Head of caudate nucleus (tissue), 42 donors: ENCODE data around the gene LPIN3.

Experiments used
- DNase-seq, 42 donors: peaks; one replicate each; pipeline versions ENCODE4 v3.0.0 to v3.0.0-alpha.2; 2020 to 2021; ENCODE audit warnings: mixed read lengths in 7 of 42
- intact Hi-C: fragments of 100-400 bp; cut with DNase I; formaldehyde crosslinking; loops from one replicate; pipeline ENCODE4 v1.15.0; 2022

The LPIN3 gene

GRCh38 chr20:41395667-41396664 lies 55.3 kb downstream of the LPIN3 start:
- intact Hi-C loops = no loop called here
- DNase-seq = peak in 1 of 42 donors; percentile 11

GRCh38 chr20:41398408-41398807 lies 57.8 kb downstream of the LPIN3 start:
- DNase-seq = no peak

DNA sequence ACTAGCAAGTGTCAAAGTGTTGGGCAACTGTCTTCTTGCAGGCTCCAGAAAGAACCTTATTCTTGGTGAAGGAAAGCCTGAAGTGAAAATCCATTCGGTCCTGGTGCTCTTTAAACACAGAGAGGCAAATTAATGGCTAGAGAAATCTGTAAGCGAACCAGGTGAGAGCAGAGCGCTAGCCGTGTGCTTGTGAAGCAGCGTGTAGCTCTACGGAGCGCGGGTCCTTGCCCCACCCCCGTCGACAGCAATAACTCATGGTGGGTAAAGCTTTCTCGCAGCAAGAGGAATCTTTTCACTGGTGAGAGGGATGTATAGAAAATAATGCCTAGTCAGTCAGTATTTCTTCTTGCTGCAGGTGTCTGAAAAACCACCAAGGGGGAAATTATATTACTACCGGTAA lies 63.0 kb downstream of the LPIN3 start:
- intact Hi-C loops = no loop called here
- DNase-seq = no peak

More at GRCh38 chr20:41398408-41398807, 57.8 kb downstream of the LPIN3 start:
- intact Hi-C loops = no loop called here

DNA sequence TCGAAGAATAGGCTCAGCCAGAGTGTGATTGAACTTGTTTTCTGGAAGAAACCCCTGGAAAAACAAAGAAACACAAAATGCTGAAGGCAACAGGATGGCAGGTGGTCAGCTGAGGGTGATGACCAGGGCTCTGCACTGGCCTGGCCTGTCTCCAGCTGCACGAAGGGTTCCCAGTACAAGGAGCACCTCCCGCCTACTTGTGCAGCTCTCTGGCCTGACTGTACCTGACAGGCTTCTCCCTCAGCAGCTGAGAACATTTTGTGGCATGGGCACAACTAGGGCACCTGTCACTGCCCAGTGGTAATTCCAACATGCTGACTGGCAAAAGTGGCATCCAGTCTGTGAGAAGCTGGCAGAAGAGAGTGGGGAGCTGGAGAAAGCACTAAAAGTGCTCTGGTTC lies 64.8 kb downstream of the LPIN3 start:
- intact Hi-C loops = no loop called here
- no peak for DNase-seq

DNA sequence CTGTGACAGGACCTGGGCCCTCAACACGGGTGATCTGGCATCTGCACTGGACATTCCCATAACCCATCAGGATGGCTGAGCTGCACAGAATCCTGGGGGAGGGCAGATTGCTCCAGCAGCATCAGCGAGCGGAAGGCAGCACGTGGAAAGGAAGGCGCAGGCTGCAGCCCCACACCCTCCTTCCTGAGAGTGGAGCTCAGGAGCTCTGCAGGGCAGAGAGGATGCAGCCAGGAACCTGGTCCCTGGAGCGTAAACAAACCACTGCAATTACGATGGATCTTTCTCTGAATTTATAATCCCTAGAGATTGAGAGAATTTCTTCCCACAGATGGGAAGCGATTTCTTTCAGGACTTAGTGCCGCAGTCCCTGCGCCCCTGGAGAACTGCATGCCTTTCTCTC lies 65.7 kb downstream of the LPIN3 start:
- DNase-seq = peak in 10 of 42 donors; percentile 31 to 65 (median 46)
- intact Hi-C loops = no loop called here

- intact Hi-C loops = no loop called here
- DNase-seq = peak in 13 of 42 donors; percentile 15 to 72 (median 40)
These were observed 66.3 kb downstream of the LPIN3 start for GRCh38 chr20:41406896-41407444.

DNA sequence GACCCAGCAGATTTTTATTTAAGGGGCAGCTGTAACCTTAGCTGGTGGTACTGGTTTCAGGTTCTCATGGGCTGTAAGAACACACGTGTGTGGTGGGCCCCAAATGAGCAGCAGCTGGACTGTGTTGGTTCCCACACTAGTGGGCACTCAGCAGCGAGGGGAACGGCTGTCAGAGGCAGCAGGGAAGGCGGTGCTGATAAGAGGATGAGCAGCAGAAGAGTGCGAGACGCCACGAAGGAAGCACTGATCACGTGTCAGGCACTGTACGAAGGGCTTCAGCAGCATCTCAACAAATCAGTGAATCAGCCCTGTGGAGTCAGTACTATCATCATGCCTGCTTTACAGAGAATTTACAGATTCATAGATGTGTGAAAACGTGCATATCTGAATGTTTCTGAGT lies 67.0 kb downstream of the LPIN3 start:
- intact Hi-C loops = no loop called here
- peak in 12 of 42 donors; percentile 20 to 59 (median 38) for DNase-seq

DNA sequence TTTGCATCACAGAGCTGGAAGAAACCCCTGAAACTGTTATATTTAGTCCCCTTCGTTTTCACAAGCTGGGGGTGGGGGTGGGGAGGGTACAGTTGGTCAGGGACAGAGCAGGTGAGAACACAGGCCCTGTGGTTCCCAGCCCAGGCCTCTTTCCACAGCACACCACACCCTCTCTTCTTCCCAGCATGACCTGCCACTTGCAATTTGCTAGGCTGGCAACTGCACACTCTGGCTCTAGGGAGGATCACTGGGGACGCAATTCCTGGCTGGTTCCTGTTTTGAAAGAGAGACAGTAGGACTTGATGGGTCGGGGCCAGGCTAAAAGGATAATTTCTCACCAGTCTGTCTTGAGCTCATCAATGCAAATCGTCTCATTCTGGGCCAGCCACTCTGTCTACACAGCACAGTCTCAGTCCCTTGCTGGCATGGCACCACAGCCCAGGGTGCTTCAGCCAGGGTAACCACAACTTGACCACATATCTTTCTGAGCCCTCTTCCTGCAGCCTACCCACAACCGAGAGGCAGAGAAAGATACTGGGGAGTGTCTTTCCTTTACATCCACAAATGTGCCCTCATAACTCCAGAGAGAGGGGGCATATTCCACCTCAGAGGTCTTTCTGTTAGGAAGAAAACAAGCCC lies 67.7 kb downstream of the LPIN3 start:
- no peak for DNase-seq
- intact Hi-C loops = no loop called here

GRCh38 chr20:41408986-41409385 lies 68.4 kb downstream of the LPIN3 start:
- intact Hi-C loops = no loop called here
- DNase-seq = peak in 28 of 42 donors; percentile 20 to 75 (median 46)
